Right atrium auricular region (tissue), 2 donors: ENCODE data around the gene OSTF1. TPM values are rescaled to one million over a fixed set of nuclear protein-coding genes. Genes with fewer than 3 reads are reported as not detected.

Experiments
- DNase-seq: peaks from one replicate; pipeline ENCODE4 v3.0.0-alpha.2; 2019; ENCODE audit warnings: low spot score
- H3K27ac ChIP-seq, 2 donors: fragments of 200-600 bp; sonication (generic); 1 replicate in 1 of 2; 2 replicates in 1 of 2; pipeline ENCODE4 v1.5.1; 2016 to 2019
- H3K27me3 ChIP-seq, 2 donors: fragments of 200-600 bp; sonication (generic); one replicate each; pipeline versions ENCODE4 v1.5.1 to v1.6.0; 2017 to 2019
- H3K36me3 ChIP-seq: fragments of 200-600 bp; sonication (generic); one replicate; pipeline ENCODE4 v1.5.1; 2016
- H3K4me1 ChIP-seq, 2 donors: fragments of 200-600 bp; sonication (generic); one replicate each; pipeline versions ENCODE4 v1.5.1 to v1.6.0; 2017 to 2019
- H3K4me3 ChIP-seq, 2 donors: fragments of 200-600 bp; sonication (generic); 1 replicate in 1 of 2; 2 replicates in 1 of 2; pipeline ENCODE4 v1.5.1; 2017 to 2019; ENCODE audit warnings: mild to moderate bottlenecking in 1 of 2, moderate library complexity in 1 of 2
- H3K9me3 ChIP-seq, 2 donors: fragments of 200-600 bp; sonication (generic); one replicate each; pipeline ENCODE4 v1.5.1; 2019
- total RNA-seq, 2 donors: library from RNA; depleted of rRNA; stranded (reverse); fragments of >200 nt; gene quantifications; one replicate each; pipeline ENCODE4 v1.1.0, GENCODE V29; 2016
- TF ChIP-seq, protein P1 (sequence below), 2 donors: fragments of 200-600 bp; sonication (generic); IDR thresholded peaks; one replicate each; pipeline ENCODE4 v1.5.1; 2019; ENCODE audit warnings: antibody characterized with exemption in 2 of 2

Gene OSTF1
- total RNA-seq, 2 donors from 2014 or later, result 14.5 to 17.7 TPM

DNA sequence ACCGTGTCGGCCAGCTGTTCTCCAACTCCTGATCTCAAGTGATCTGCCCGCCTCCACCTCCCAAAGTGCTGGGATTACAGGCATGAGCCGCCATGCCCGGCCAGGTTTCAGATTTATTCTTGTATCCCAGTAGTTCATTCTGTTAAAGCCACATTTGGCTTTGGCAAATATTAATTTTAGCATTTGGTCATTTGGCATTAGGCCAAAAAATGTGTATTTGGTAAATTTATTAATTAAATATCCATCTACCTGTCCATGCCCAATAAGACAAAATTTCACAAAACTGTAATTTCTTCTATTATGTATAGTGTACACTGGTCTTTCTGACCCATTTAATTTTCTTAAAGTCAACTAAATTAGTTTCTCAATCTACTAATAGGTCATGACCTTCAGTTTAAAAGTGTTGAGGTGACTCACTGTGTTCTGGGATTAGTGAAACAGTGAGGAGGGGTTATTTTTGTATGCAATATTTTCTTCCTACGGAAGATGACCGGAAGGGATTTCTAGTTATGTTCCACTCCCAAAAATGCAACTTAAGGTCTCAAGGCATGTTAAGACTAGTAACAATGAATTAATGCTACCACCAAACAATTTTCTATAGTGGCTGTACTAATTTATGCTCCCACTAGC, 21.0 kb downstream of the OSTF1 start:
- peaks cover 0 to 57% of the 10 kb centered on the region in 2 donors for H3K4me1 ChIP-seq
- TF ChIP-seq, protein P1, sequence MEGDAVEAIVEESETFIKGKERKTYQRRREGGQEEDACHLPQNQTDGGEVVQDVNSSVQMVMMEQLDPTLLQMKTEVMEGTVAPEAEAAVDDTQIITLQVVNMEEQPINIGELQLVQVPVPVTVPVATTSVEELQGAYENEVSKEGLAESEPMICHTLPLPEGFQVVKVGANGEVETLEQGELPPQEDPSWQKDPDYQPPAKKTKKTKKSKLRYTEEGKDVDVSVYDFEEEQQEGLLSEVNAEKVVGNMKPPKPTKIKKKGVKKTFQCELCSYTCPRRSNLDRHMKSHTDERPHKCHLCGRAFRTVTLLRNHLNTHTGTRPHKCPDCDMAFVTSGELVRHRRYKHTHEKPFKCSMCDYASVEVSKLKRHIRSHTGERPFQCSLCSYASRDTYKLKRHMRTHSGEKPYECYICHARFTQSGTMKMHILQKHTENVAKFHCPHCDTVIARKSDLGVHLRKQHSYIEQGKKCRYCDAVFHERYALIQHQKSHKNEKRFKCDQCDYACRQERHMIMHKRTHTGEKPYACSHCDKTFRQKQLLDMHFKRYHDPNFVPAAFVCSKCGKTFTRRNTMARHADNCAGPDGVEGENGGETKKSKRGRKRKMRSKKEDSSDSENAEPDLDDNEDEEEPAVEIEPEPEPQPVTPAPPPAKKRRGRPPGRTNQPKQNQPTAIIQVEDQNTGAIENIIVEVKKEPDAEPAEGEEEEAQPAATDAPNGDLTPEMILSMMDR (IDR thresholded peaks at IDR 0.05), result no peak

DNA sequence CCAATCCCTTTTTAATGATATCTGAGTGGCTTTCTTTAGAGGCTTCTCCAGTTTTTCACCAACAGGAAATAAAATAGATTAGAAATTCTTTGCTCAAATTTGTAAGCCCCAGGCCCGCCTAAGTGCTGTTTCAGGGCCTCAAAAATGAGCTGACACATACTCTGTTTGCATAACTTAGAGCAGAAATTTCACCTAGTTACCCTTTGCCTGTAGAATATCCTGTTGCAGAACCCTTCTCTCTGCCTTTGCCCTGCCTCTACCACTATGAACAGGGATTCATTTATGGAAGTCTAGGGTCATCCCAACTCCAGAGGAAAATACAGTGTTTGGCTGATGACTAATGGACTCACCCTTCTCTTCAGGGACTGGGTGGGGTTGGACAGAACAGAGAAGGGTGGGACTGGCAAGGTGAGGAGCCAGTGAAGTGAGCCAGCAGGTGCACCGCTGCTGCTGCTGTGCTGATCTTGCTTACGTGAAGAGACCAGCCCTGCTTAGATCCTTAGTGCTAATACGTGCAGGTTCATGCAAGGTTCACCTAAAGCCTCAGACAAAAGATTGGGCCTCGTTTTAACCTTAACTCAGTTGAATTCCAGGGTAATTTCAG, 22.8 kb downstream of the OSTF1 start:
- Histone ChIP-seq H3K4me1 (peaks cover 0 to 42% of the 10 kb centered on the region in 2 donors), H3K9me3 (no peaks in the 10 kb centered on the region), H3K4me3 (no peak overlapping the region), H3K27me3 (no peaks in the 10 kb centered on the region), H3K27ac (no peak overlapping the region), H3K36me3 (no peaks in the 10 kb centered on the region)
- TF ChIP-seq, protein P1 (IDR thresholded peaks at IDR 0.05), result no peak
- DNase-seq, result no peak

More for the DNA sequence above, 21.0 kb downstream of the OSTF1 start:
- no peaks in the 10 kb centered on the region for H3K27me3 ChIP-seq
- H3K9me3 ChIP-seq, result no peaks in the 10 kb centered on the region
- peak overlapping the region in 1 of 2 donors; percentile 30 for H3K27ac ChIP-seq
- H3K4me3 ChIP-seq, result no peak overlapping the region
- H3K36me3 ChIP-seq, result no peaks in the 10 kb centered on the region
- DNase-seq, result no peak

DNA sequence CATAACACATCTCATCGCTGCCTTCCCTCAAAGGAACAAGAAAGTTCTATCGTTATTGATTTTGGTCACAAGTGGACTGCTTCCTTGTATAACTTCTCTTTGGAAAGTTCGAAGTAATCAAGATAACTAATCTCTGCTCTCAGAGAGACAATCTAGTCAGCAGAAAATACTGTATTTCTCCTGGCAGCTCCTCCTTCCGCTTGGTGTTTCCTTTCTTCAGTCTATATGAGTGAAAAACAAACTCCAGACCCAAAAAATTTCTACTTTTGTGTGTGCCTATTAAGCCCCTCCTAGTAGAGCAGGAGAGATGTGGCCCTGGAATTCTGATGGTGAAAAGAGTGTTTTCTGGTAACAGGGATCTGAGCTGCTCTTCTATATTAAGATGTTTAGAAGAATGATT, 24.5 kb downstream of the OSTF1 start:
- H3K36me3 ChIP-seq, result peaks cover 1% of the 10 kb centered on the region
- no peaks in the 10 kb centered on the region for H3K9me3 ChIP-seq
- H3K4me3 ChIP-seq, result no peak overlapping the region
- no peaks in the 10 kb centered on the region for H3K27me3 ChIP-seq
- H3K4me1 ChIP-seq, result peaks cover 0 to 39% of the 10 kb centered on the region in 2 donors
- TF ChIP-seq, protein P1 (IDR thresholded peaks at IDR 0.05), result no peak
- no peak for DNase-seq
- H3K27ac ChIP-seq, result no peak overlapping the region

DNA sequence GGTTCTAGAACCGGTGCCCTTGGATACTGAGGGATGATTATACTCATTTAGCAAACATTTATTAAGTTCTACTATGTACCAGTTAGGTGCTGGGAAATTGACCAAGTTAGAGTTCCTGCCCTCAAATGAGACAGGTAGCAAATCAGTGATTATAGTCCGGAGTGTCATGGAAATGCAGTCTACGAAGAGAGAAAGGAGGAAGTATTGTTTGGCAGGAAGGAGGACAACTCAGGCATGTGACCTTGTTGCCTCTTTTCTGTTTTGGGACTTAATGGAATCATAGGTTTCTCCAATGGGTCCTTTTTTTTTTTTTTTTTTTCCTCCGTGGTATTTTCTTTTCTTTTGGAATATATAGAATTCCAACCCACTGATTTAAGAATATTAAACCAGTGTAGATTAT, 28.0 kb downstream of the OSTF1 start:
- peaks cover 11% of the 10 kb centered on the region for H3K36me3 ChIP-seq
- TF ChIP-seq, protein P1 (IDR thresholded peaks at IDR 0.05), result no peak
- no peak overlapping the region for H3K27ac ChIP-seq
- no peaks in the 10 kb centered on the region for H3K27me3 ChIP-seq
- no peak for DNase-seq
- no peak overlapping the region for H3K4me3 ChIP-seq
- peaks cover 0 to 16% of the 10 kb centered on the region in 2 donors for H3K4me1 ChIP-seq
- H3K9me3 ChIP-seq, result no peaks in the 10 kb centered on the region

DNA sequence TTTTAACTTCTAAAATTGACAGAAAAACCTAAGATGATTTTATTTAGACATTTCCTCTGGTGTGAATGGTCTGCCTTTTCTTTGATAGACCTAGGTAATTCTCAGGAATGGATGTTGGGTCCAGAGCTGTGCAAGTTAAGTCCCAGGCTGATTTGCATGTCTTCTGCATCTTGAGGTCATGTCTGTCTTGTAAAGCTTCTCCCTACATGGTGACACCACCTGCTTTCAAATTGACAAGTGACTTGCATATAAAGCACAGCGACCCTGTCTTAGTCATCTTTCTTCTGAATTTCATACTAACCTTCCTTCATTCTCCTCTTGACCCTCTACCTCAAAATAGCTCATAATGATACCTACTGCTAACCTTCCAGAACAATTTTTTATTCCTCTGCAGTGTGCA, 29.2 kb downstream of the OSTF1 start:
- H3K9me3 ChIP-seq, result no peaks in the 10 kb centered on the region
- DNase-seq, result no peak
- peaks cover 0 to 16% of the 10 kb centered on the region in 2 donors for H3K4me1 ChIP-seq
- no peak overlapping the region for H3K4me3 ChIP-seq
- TF ChIP-seq, protein P1 (IDR thresholded peaks at IDR 0.05), result no peak
- H3K36me3 ChIP-seq, result peaks cover 11% of the 10 kb centered on the region
- H3K27me3 ChIP-seq, result no peaks in the 10 kb centered on the region
- no peak overlapping the region for H3K27ac ChIP-seq
